H1 (cell line): ENCODE data around the gene SNW1. TPM values are rescaled to one million over a fixed set of nuclear protein-coding genes. Genes with fewer than 3 reads are reported as not detected.

Experiments used
- KDM4A ChIP-seq: IDR thresholded peaks from one replicate; pipeline ENCODE4 v1.7.1; 2012; ENCODE audit warnings: low read depth, mild to moderate bottlenecking, moderate library complexity, low read length, inconsistent platforms; ENCODE audit not compliant: severe bottlenecking
- NANOG ChIP-seq: IDR thresholded peaks from 2 replicates; pipeline ENCODE4 v1.6.1; 2011; ENCODE audit warnings: low read length, low read depth, mild to moderate bottlenecking, inconsistent platforms; ENCODE audit not compliant: insufficient read depth, poor library complexity, severe bottlenecking
- polyA plus RNA-seq, 7 experiments: library from polyadenylated mRNA; depleted of rRNA in 3 of 7; stranded (reverse) in 5 of 7; unstranded in 2 of 7; fragments of >200 nt in 5 of 7; fragments of 200-250 nt in 2 of 7; gene quantifications; 1 replicate in 5 of 7; 2 replicates in 1 of 7; 4 replicates in 1 of 7; pipeline versions ENCODE4 v1.2.1 to v1.2.3, GENCODE V29; 2011 to 2013; ENCODE audit warnings: missing spikeins in 2 of 7, mixed read lengths in 2 of 7
- total RNA-seq: library from RNA; stranded (reverse); fragmentation: NEBNext Ultra II Directional; extraction: Animal tissue kit (Norgen Biotek cat#: 25700); gene quantifications from 2 replicates; pipeline ENCODE4 v1.2.1, GENCODE V29; 2021

The SNW1 gene
- total and polyA plus RNA-seq, 2 of the 8 experiments (the other 6 are each of a cell fraction or from before 2014, with no cell fraction given), result 13.2 to 79.2 TPM

DNA sequence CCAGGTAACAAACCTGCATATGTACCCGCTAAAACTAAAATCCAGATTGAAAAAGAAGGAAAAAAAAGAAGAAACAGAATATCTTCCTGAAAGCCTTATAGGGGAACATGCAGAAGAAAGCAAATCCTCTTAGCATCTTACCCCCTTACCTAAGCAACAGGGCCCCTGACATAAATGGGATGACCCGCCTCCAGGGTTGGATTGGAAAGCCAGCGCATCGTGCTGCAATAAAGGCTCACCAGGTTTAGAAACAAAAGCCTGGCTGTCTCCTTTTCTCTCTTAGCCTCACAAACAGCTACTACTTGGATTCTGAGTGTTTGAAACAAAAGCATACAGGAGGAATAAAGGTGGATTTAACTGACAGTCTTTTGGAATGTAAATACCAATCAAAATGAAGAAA, 25.2 kb upstream of the SNW1 start (continued):
- no peak for TF ChIP-seq KDM4A
- no peak for TF ChIP-seq NANOG
